ENCODE data around the gene ARHGAP26. TPM values are rescaled to one million over a fixed set of nuclear protein-coding genes. Genes with fewer than 3 reads are reported as not detected.

ARHGAP26 gene
- total and polyA plus RNA-seq, 12 donors, result 7.5 to 45.8 (median 37.2) TPM

GRCh38 chr5:143241892-143242291, 471.7 kb downstream of the ARHGAP26 start:
- Histone ChIP-seq H3K4me3 (no peak overlapping the region), H3K4me1 (peaks cover 0 to 14% (median 4%) of the 10 kb centered on the region in 9 donors), H3K27me3 (no peaks in the 10 kb centered on the region), H3K36me3 (no peaks in the 10 kb centered on the region), H3K27ac (no peak overlapping the region), H3K9me3 (no peaks in the 10 kb centered on the region)
- WGBS, 2 donors, result 71 to 86% methylated on average over 1 of the region's 1 CpG
- intact Hi-C loops (cut with DNase I), result no loop called here
- TF ChIP-seq, protein P1, sequence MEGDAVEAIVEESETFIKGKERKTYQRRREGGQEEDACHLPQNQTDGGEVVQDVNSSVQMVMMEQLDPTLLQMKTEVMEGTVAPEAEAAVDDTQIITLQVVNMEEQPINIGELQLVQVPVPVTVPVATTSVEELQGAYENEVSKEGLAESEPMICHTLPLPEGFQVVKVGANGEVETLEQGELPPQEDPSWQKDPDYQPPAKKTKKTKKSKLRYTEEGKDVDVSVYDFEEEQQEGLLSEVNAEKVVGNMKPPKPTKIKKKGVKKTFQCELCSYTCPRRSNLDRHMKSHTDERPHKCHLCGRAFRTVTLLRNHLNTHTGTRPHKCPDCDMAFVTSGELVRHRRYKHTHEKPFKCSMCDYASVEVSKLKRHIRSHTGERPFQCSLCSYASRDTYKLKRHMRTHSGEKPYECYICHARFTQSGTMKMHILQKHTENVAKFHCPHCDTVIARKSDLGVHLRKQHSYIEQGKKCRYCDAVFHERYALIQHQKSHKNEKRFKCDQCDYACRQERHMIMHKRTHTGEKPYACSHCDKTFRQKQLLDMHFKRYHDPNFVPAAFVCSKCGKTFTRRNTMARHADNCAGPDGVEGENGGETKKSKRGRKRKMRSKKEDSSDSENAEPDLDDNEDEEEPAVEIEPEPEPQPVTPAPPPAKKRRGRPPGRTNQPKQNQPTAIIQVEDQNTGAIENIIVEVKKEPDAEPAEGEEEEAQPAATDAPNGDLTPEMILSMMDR (IDR thresholded peaks at IDR 0.05), result no peak
- DNase-seq, result no peak
- no peak for ATAC-seq

DNA sequence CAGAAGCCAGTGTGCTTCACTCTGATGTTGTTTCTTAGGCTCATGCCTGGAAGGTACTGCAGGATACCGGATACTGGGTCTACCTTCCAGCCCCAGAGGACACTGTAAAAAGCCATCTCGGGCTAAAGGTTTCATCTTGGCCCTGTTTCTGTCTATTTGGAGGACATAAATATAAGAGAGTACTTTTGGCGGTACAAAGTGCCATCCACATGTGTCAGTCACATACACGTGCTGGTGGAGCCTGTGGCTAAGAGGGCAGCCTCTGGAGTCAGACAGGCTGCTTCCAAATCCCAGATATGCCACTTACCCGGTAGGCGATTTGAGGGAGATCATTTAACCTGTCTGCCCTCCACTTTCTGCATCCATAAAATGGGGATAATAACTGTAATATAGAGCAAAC, 472.9 kb downstream of the ARHGAP26 start:
- peak overlapping the region in 4 of 10 donors; percentile 26 to 76 (median 52) for H3K27ac ChIP-seq
- DNase-seq (no peak), ATAC-seq (no peak)
- intact Hi-C loops (cut with DNase I), result no loop called here
- H3K27me3 ChIP-seq, result no peaks in the 10 kb centered on the region
- H3K9me3 ChIP-seq, result no peaks in the 10 kb centered on the region
- WGBS, 2 donors, result 91 to 96% methylated on average over 6 of the region's 6 CpGs
- no peaks in the 10 kb centered on the region for H3K36me3 ChIP-seq
- peaks cover 0 to 14% (median 4%) of the 10 kb centered on the region in 9 donors for H3K4me1 ChIP-seq
- TF ChIP-seq, protein P1 (IDR thresholded peaks at IDR 0.05), result no peak
- H3K4me3 ChIP-seq, result no peak overlapping the region

- intact Hi-C loops (cut with DNase I), result no loop called here
- TF ChIP-seq, protein P1 (IDR thresholded peaks at IDR 0.05), result no peak
- ATAC-seq (peak; percentile 69 to 91 (median 88)), DNase-seq (peak in 1 of 2 donors; percentile 55)
- Histone ChIP-seq H3K36me3 (no peaks in the 10 kb centered on the region), H3K9me3 (no peaks in the 10 kb centered on the region), H3K27ac (peak overlapping the region; percentile 13 to 76 (median 68)), H3K4me1 (peaks cover 0 to 21% (median 8%) of the 10 kb centered on the region in 9 donors), H3K4me3 (peak overlapping the region in 5 of 10 donors; percentile 4 to 18 (median 15)), H3K27me3 (no peaks in the 10 kb centered on the region)
- WGBS, 2 donors, result 55 to 66% methylated on average over 16 of the region's 16 CpGs
Observed at GRCh38 chr5:143244000-143244736, 474.0 kb downstream of the ARHGAP26 start.

- Histone ChIP-seq H3K4me3 (no peak overlapping the region), H3K36me3 (no peaks in the 10 kb centered on the region), H3K4me1 (peaks cover 0 to 29% (median 10%) of the 10 kb centered on the region in 9 donors), H3K27me3 (no peaks in the 10 kb centered on the region), H3K9me3 (no peaks in the 10 kb centered on the region), H3K27ac (peak overlapping the region in 4 of 10 donors; percentile 53 to 76 (median 70))
- TF ChIP-seq, protein P1 (IDR thresholded peaks at IDR 0.05), result no peak
- 72 to 97% methylated on average over 2 of the region's 2 CpGs for WGBS, 2 donors
- ATAC-seq, result no peak
- intact Hi-C loops (cut with DNase I), result no loop called here
- DNase-seq, result no peak
Observed at GRCh38 chr5:143244990-143245389, 474.8 kb downstream of the ARHGAP26 start.

Data from heart right ventricle (tissue), 16 donors.